KMS-11 (cell line): ENCODE results near the gene PTPRR.

Experiments used
- H2AFZ ChIP-seq: fragments of 200-600 bp; sonication (generic); 2 replicates; pipeline ENCODE4 v1.6.1; 2016; ENCODE audit warnings: antibody characterized with exemption, mixed run types, low read depth
- H3K27ac ChIP-seq: fragments of 200-600 bp; sonication (generic); 2 replicates; pipeline ENCODE4 v1.6.1; 2016; ENCODE audit warnings: mild to moderate bottlenecking, mixed run types
- H3K27me3 ChIP-seq: fragments of 200-600 bp; sonication (generic); 2 replicates; pipeline ENCODE4 v1.6.1; 2017; ENCODE audit warnings: mild to moderate bottlenecking, low read depth, mixed run types, moderate library complexity; ENCODE audit not compliant: insufficient read depth
- H3K36me3 ChIP-seq: fragments of 200-600 bp; sonication (generic); 2 replicates; pipeline ENCODE4 v1.6.1; 2017; ENCODE audit warnings: mild to moderate bottlenecking, mixed run types; ENCODE audit not compliant: insufficient read depth
- H3K4me1 ChIP-seq: fragments of 200-600 bp; sonication (generic); 2 replicates; pipeline ENCODE4 v1.6.1; 2016; ENCODE audit warnings: mild to moderate bottlenecking, low read depth, mixed run types; ENCODE audit not compliant: poor library complexity, severe bottlenecking
- H3K4me2 ChIP-seq: fragments of 200-600 bp; sonication (generic); 2 replicates; pipeline ENCODE4 v1.7.0; 2016; ENCODE audit warnings: mild to moderate bottlenecking, mixed run types
- H3K4me3 ChIP-seq: fragments of 200-600 bp; sonication (generic); IDR thresholded peaks from 2 replicates; pipeline ENCODE4 v1.6.1; 2017; ENCODE audit warnings: low read depth, low read length, mixed read lengths; ENCODE audit not compliant: insufficient read depth
- H3K79me2 ChIP-seq: fragments of 200-600 bp; sonication (generic); 2 replicates; pipeline ENCODE4 v1.6.1; 2016; ENCODE audit warnings: low read depth, mixed run types; ENCODE audit not compliant: insufficient read depth
- H3K9ac ChIP-seq: fragments of 200-600 bp; sonication (generic); 2 replicates; pipeline ENCODE4 v1.6.1; 2016; ENCODE audit warnings: mild to moderate bottlenecking, mixed run types
- H4K20me1 ChIP-seq: fragments of 200-600 bp; sonication (generic); 2 replicates; pipeline ENCODE4 v1.6.1; 2016; ENCODE audit warnings: mild to moderate bottlenecking, mixed run types; ENCODE audit not compliant: insufficient read depth
- TF ChIP-seq, protein P1 (sequence below): fragments of 200-600 bp; sonication (generic); conservative IDR thresholded peaks from 2 replicates; pipeline ENCODE4 v1.6.1; 2017; ENCODE audit warnings: low read depth, mild to moderate bottlenecking, antibody characterized with exemption, low read length, moderate library complexity, mixed read lengths

PTPRR gene

DNA sequence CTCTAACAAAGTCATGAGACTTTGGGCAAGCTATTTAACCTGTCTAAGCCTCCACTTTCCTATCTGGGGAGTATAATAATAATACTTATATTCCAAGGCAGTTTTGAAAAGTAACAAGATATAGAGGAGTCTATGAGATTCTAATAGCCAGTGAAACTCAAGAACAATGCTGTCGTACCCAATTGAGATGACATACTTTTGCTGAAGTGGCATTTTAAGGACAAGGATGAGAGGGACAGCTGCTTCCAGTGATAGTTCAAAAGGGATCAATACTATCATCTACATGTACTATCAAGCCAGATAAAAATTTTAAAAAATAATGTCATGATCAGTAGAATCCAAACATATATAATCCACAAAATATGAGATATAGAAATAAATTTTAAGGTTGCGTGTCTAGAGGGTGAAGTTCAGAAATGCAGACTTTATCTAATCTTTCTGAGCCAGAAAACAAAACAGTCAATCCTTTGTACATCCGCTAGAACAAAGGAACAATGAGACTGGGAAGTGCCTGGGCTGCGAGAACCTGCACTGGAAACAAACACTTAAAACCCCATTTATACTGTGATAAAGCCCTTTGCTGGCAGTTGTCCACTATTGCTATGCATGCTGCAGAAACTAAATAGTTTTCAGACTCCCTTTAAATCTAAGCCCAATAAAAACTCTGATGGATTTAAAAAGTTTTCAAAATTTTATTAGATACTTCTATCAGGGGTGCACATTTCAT is 321.9 kb downstream of the PTPRR start:
- no peak overlapping the region for H2AFZ ChIP-seq
- no peaks in the 10 kb centered on the region for H3K36me3 ChIP-seq
- TF ChIP-seq, protein P1, sequence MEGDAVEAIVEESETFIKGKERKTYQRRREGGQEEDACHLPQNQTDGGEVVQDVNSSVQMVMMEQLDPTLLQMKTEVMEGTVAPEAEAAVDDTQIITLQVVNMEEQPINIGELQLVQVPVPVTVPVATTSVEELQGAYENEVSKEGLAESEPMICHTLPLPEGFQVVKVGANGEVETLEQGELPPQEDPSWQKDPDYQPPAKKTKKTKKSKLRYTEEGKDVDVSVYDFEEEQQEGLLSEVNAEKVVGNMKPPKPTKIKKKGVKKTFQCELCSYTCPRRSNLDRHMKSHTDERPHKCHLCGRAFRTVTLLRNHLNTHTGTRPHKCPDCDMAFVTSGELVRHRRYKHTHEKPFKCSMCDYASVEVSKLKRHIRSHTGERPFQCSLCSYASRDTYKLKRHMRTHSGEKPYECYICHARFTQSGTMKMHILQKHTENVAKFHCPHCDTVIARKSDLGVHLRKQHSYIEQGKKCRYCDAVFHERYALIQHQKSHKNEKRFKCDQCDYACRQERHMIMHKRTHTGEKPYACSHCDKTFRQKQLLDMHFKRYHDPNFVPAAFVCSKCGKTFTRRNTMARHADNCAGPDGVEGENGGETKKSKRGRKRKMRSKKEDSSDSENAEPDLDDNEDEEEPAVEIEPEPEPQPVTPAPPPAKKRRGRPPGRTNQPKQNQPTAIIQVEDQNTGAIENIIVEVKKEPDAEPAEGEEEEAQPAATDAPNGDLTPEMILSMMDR: no peak
- H3K4me3 ChIP-seq: no peak overlapping the region
- no peaks in the 10 kb centered on the region for H3K79me2 ChIP-seq
- no peaks in the 10 kb centered on the region for H3K4me1 ChIP-seq
- no peaks in the 10 kb centered on the region for H3K27me3 ChIP-seq
- no peaks in the 10 kb centered on the region for H4K20me1 ChIP-seq
- H3K27ac ChIP-seq: no peak overlapping the region
- no peak overlapping the region for H3K4me2 ChIP-seq
- no peak overlapping the region for H3K9ac ChIP-seq

- Histone ChIP-seq H3K36me3 (no peaks in the 10 kb centered on the region), H2AFZ (no peak overlapping the region), H3K27me3 (no peaks in the 10 kb centered on the region), H3K79me2 (no peaks in the 10 kb centered on the region), H3K4me3 (no peak overlapping the region), H4K20me1 (no peaks in the 10 kb centered on the region), H3K9ac (no peak overlapping the region), H3K4me1 (no peaks in the 10 kb centered on the region), H3K4me2 (no peak overlapping the region), H3K27ac (no peak overlapping the region)
- TF ChIP-seq, protein P1: no peak
Observed at GRCh38 chr12:70592664-70593063, 327.9 kb downstream of the PTPRR start.

- no peak overlapping the region for H3K9ac ChIP-seq
- H3K79me2 ChIP-seq: no peaks in the 10 kb centered on the region
- TF ChIP-seq, protein P1: no peak
- no peak overlapping the region for H3K4me3 ChIP-seq
- no peaks in the 10 kb centered on the region for H4K20me1 ChIP-seq
- H3K36me3 ChIP-seq: no peaks in the 10 kb centered on the region
- no peaks in the 10 kb centered on the region for H3K4me1 ChIP-seq
- no peak overlapping the region for H3K4me2 ChIP-seq
- H3K27ac ChIP-seq: no peak overlapping the region
- no peaks in the 10 kb centered on the region for H3K27me3 ChIP-seq
- no peak overlapping the region for H2AFZ ChIP-seq
Observed at GRCh38 chr12:70590549-70591226, 329.9 kb downstream of the PTPRR start.

- Histone ChIP-seq H2AFZ (peak overlapping the region; percentile 28; the same call in 1 of the 2 replicates), H3K9ac (no peak overlapping the region), H4K20me1 (no peaks in the 10 kb centered on the region)
Observed at GRCh38 chr12:70590051-70590450, 330.5 kb downstream of the PTPRR start.

More at GRCh38 chr12:70590051-70590450, 330.5 kb downstream of the PTPRR start:
- H3K4me2 ChIP-seq: no peak overlapping the region
- no peak overlapping the region for H3K27ac ChIP-seq
- no peaks in the 10 kb centered on the region for H3K27me3 ChIP-seq
- no peak overlapping the region for H3K4me3 ChIP-seq
- TF ChIP-seq, protein P1: peak; percentile 99
- no peaks in the 10 kb centered on the region for H3K36me3 ChIP-seq
- H3K4me1 ChIP-seq: no peaks in the 10 kb centered on the region
- no peaks in the 10 kb centered on the region for H3K79me2 ChIP-seq
